HFFc6 (cell line): Measurements from ENCODE around the gene TBL1XR1. TPM values are rescaled to one million over a fixed set of nuclear protein-coding genes. Genes with fewer than 3 reads are reported as not detected.

Experiments
- DNase-seq: peaks from one replicate; pipeline ENCODE4 v3.0.0-alpha.2; 2018
- H3K27ac Mint-ChIP-seq: 2 replicates; pipeline ENCODE4 v1.8.0; 2020; ENCODE audit warnings: mild to moderate bottlenecking, mixed read lengths
- H3K27me3 Mint-ChIP-seq: 2 replicates; pipeline ENCODE4 v1.8.0; 2021; ENCODE audit warnings: mild to moderate bottlenecking, moderate library complexity, mixed read lengths; ENCODE audit not compliant: insufficient read depth
- H3K36me3 Mint-ChIP-seq: 2 replicates; pipeline ENCODE4 v1.8.0; 2021; ENCODE audit warnings: low read depth, mixed read lengths
- H3K4me1 Mint-ChIP-seq: 2 replicates; pipeline ENCODE4 v1.8.0; 2020; ENCODE audit warnings: low read depth, mixed read lengths
- H3K4me3 Mint-ChIP-seq: 2 replicates; pipeline ENCODE4 v1.8.0; 2020; ENCODE audit warnings: mild to moderate bottlenecking, moderate library complexity, mixed read lengths
- H3K9me3 Mint-ChIP-seq: 2 replicates; pipeline ENCODE4 v1.8.0; 2020; ENCODE audit warnings: mild to moderate bottlenecking, mixed read lengths
- CTCF ChIP-seq: fragments of 200-600 bp; sonication (generic); IDR thresholded peaks from 2 replicates; pipeline ENCODE4 v1.5.0; 2021; ENCODE audit warnings: antibody characterized with exemption, mild to moderate bottlenecking
- total RNA-seq, 6 experiments: library from RNA; stranded (reverse); fragmentation: NEBNext Ultra II Directional; extraction: Animal tissue kit (Norgen Biotek cat#: 25700); gene quantifications; 2 replicates in 1 of 6; 3 replicates in 5 of 6; pipeline ENCODE4 v1.2.3, GENCODE V29; 2021

The TBL1XR1 gene
- total RNA-seq, 6 experiments from 2014 or later: 89.5 to 131 (median 114) TPM

DNA sequence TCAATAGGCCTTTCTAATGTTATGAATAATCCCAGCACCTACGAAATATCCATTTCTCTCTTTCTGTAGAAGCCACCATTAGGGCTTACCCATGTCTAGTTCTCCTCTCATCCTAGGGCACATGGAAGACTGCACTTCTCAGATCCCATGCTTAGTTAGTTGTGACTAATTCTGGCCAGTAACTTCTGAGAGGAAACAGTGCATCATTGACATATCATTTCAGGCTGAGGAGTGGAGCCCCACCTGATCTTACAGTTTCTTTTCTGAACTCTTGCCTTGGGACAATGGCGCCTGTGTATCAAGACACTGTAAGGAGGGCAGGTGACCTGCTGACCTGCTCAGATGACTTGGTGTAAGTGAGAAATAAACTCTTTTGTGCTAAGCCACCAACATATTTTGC is 39.4 kb upstream of the TBL1XR1 start:
- H3K27me3 Mint-ChIP-seq: no peaks in the 10 kb centered on the region
- DNase-seq: no peak
- H3K4me3 Mint-ChIP-seq: no peak overlapping the region
- H3K9me3 Mint-ChIP-seq: no peaks in the 10 kb centered on the region
- H3K36me3 Mint-ChIP-seq: no peaks in the 10 kb centered on the region
- H3K4me1 Mint-ChIP-seq: peaks cover 12% of the 10 kb centered on the region; the same call in 1 of the 2 replicates
- no peak overlapping the region for H3K27ac Mint-ChIP-seq
- TF ChIP-seq CTCF: no peak

- Mint-ChIP-seq H3K27ac (no peak overlapping the region), H3K9me3 (peaks cover 5% of the 10 kb centered on the region), H3K36me3 (peaks cover 7% of the 10 kb centered on the region; the same call in 1 of the 2 replicates), H3K4me1 (peaks cover 12% of the 10 kb centered on the region; the same call in 1 of the 2 replicates), H3K27me3 (peaks cover 2% of the 10 kb centered on the region; the same call in 1 of the 2 replicates), H3K4me3 (no peak overlapping the region)
- no peak for DNase-seq
- TF ChIP-seq CTCF: no peak
Measured at GRCh38 chr3:177234121-177234520, 36.8 kb upstream of the TBL1XR1 start.

DNA sequence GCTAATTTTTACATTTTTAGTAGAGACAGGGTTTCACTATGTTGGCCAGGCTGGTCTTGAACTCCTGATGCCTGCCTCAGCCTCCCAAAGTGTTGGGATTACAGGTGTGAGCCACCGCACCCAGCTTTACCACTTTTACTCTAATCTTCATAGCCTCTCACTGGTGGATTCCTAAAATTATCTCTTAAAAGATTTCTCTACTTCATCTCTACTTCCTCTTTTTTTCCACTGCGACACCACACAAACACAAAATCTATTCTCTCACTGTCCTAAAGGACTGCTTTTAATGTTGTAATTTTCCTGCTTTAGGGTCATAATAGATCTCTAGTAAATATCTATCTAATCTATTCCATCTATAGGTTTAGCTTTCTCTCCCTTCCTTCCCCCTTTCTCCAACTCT is 34.0 kb upstream of the TBL1XR1 start:
- TF ChIP-seq CTCF: no peak
- Mint-ChIP-seq H3K27ac (no peak overlapping the region), H3K4me1 (peaks cover 6% of the 10 kb centered on the region; the same call in 1 of the 2 replicates), H3K27me3 (peaks cover 2% of the 10 kb centered on the region; the same call in 1 of the 2 replicates), H3K4me3 (no peak overlapping the region), H3K36me3 (peaks cover 8% of the 10 kb centered on the region; the same call in 1 of the 2 replicates), H3K9me3 (peaks cover 6% of the 10 kb centered on the region)
- DNase-seq: no peak

GRCh38 chr3:177230641-177231040 is 33.4 kb upstream of the TBL1XR1 start:
- H3K9me3 Mint-ChIP-seq: peaks cover 6% of the 10 kb centered on the region
- H3K36me3 Mint-ChIP-seq: peaks cover 8% of the 10 kb centered on the region; the same call in 1 of the 2 replicates
- no peak overlapping the region for H3K27ac Mint-ChIP-seq
- H3K4me1 Mint-ChIP-seq: peaks cover 6% of the 10 kb centered on the region; the same call in 1 of the 2 replicates
- no peak for TF ChIP-seq CTCF
- peaks cover 2% of the 10 kb centered on the region; the same call in 1 of the 2 replicates for H3K27me3 Mint-ChIP-seq
- DNase-seq: no peak
- no peak overlapping the region for H3K4me3 Mint-ChIP-seq

GRCh38 chr3:177229791-177230190 is 32.5 kb upstream of the TBL1XR1 start:
- H3K9me3 Mint-ChIP-seq: peaks cover 6% of the 10 kb centered on the region
- peaks cover 8% of the 10 kb centered on the region; the same call in 1 of the 2 replicates for H3K36me3 Mint-ChIP-seq
- peaks cover 2% of the 10 kb centered on the region; the same call in 1 of the 2 replicates for H3K27me3 Mint-ChIP-seq
- H3K4me1 Mint-ChIP-seq: peaks cover 6% of the 10 kb centered on the region; the same call in 1 of the 2 replicates
- no peak overlapping the region for H3K27ac Mint-ChIP-seq
- TF ChIP-seq CTCF: no peak
- no peak for DNase-seq
- no peak overlapping the region for H3K4me3 Mint-ChIP-seq
